Vagina (tissue), 2 donors: ENCODE data around the gene RSRP1.

Experiments
- POLR2A ChIP-seq, 2 donors: fragments of 450-650 bp; IDR thresholded peaks; one replicate each; pipeline ENCODE4 v1.6.1; 2017; ENCODE audit warnings: antibody characterized with exemption in 2 of 2, mild to moderate bottlenecking in 2 of 2, moderate library complexity in 2 of 2
- POLR2AphosphoS5 ChIP-seq, 2 donors: sonication (generic); formaldehyde crosslinking; IDR thresholded peaks; one replicate each; pipeline ENCODE4 v1.9.0; 2017; ENCODE audit warnings: antibody characterized with exemption in 2 of 2, mild to moderate bottlenecking in 2 of 2, low read depth in 1 of 2; ENCODE audit not compliant: insufficient read depth in 1 of 2
- TF ChIP-seq, protein P1 (sequence below), 3 experiments: fragments of 450-650 bp in 2 of 3; fragments of 200-600 bp in 1 of 3; sonication (generic) in 1 of 3; IDR thresholded peaks; one replicate each; pipeline ENCODE4 v1.5.1; 2017 to 2019; ENCODE audit warnings: antibody characterized with exemption in 3 of 3, mild to moderate bottlenecking in 2 of 3, moderate library complexity in 2 of 3

DNA sequence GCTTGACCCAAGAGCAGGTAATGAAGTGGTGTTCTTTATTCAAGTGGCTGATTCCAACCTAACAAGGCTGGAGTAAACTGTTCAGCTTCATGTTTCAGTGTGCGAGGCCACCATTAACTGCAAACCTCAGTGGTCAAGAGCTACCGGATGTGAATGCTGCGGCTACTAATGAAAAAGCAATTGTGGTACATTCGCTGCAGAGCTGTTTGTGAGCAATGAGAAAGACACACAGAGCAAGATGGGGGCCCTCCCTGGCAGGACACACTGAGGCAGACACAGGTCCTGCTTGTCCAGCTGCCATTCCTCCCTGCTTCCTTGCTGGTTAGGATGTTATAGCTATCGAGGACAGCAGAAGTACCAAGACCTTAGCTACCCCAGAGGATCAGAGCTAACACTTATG lies 41.1 kb downstream of the RSRP1 start:
- TF ChIP-seq, protein P1, sequence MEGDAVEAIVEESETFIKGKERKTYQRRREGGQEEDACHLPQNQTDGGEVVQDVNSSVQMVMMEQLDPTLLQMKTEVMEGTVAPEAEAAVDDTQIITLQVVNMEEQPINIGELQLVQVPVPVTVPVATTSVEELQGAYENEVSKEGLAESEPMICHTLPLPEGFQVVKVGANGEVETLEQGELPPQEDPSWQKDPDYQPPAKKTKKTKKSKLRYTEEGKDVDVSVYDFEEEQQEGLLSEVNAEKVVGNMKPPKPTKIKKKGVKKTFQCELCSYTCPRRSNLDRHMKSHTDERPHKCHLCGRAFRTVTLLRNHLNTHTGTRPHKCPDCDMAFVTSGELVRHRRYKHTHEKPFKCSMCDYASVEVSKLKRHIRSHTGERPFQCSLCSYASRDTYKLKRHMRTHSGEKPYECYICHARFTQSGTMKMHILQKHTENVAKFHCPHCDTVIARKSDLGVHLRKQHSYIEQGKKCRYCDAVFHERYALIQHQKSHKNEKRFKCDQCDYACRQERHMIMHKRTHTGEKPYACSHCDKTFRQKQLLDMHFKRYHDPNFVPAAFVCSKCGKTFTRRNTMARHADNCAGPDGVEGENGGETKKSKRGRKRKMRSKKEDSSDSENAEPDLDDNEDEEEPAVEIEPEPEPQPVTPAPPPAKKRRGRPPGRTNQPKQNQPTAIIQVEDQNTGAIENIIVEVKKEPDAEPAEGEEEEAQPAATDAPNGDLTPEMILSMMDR (IDR thresholded peaks at IDR 0.05): no peak
- TF ChIP-seq POLR2AphosphoS5 (IDR thresholded peaks at IDR 0.05; ENCODE audit: insufficient read depth in 1 of 2, low read depth in 1 of 2): no peak
- TF ChIP-seq POLR2A (IDR thresholded peaks at IDR 0.05): no peak
